Vagina (tissue), 2 donors: ENCODE measurements around the gene SLC9A7. TPM values are rescaled to one million over a fixed set of nuclear protein-coding genes. Genes with fewer than 3 reads are reported as not detected.

Experiments used
- DNase-seq, 2 donors: peaks; one replicate each; pipeline ENCODE4 v3.0.0-alpha.2; 2017; ENCODE audit errors: extremely low spot score in 2 of 2
- H3K27ac ChIP-seq: fragments of 200-600 bp; sonication (generic); one replicate; pipeline ENCODE4 v1.5.1; 2019
- H3K27me3 ChIP-seq: fragments of 200-600 bp; sonication (generic); one replicate; pipeline ENCODE4 v1.5.1; 2019
- H3K36me3 ChIP-seq, 2 donors: fragments of 200-600 bp; sonication (generic); one replicate each; pipeline ENCODE4 v1.5.1; 2017 to 2019
- H3K4me1 ChIP-seq: fragments of 200-600 bp; sonication (generic); one replicate; pipeline ENCODE4 v1.5.1; 2019
- H3K4me3 ChIP-seq, 2 donors: fragments of 200-600 bp; sonication (generic); 1 replicate in 1 of 2; 2 replicates in 1 of 2; pipeline ENCODE4 v1.5.1; 2016 to 2019
- H3K9me3 ChIP-seq: fragments of 200-600 bp; sonication (generic); one replicate; pipeline ENCODE4 v1.5.1; 2019
- POLR2A ChIP-seq, 2 donors: fragments of 450-650 bp; IDR thresholded peaks; one replicate each; pipeline ENCODE4 v1.6.1; 2017; ENCODE audit warnings: antibody characterized with exemption in 2 of 2, mild to moderate bottlenecking in 2 of 2, moderate library complexity in 2 of 2
- POLR2AphosphoS5 ChIP-seq, 2 donors: sonication (generic); formaldehyde crosslinking; IDR thresholded peaks; one replicate each; pipeline ENCODE4 v1.9.0; 2017; ENCODE audit warnings: antibody characterized with exemption in 2 of 2, mild to moderate bottlenecking in 2 of 2, low read depth in 1 of 2; ENCODE audit not compliant: insufficient read depth in 1 of 2
- intact Hi-C: fragments of 100-400 bp; cut with DNase I; formaldehyde crosslinking; loops from one replicate; pipeline ENCODE4 v1.15.1; 2023
- total RNA-seq: library from RNA; depleted of rRNA; stranded (reverse); fragments of >200 nt; gene quantifications from one replicate; pipeline ENCODE4 v1.2.3, GENCODE V29; 2016
- TF ChIP-seq, protein P1 (sequence below), 3 experiments: fragments of 450-650 bp in 2 of 3; fragments of 200-600 bp in 1 of 3; sonication (generic) in 1 of 3; IDR thresholded peaks; one replicate each; pipeline ENCODE4 v1.5.1; 2017 to 2019; ENCODE audit warnings: antibody characterized with exemption in 3 of 3, mild to moderate bottlenecking in 2 of 3, moderate library complexity in 2 of 3

SLC9A7 gene
- total RNA-seq, 1 donor from 2014 or later: 4.2 TPM

DNA sequence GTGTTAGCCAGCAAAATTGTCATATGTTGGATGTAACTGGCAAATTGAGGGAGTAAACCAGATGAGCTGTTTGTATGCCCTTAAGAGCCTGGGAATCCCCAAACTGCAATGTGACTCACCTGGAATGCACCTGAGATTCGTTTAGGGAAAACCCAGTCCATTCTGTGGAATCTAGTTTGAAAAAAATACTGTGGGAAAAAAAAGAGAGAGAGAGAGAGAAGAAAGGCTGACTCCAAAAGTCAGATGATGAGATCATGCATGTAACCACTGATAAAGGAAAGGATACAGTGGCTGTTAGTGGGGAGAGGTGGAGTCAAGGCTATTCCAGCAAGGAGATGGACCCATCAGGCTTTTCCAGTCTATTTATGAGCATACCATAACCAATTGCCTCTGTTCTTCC lies 48.5 kb downstream of the SLC9A7 start:
- H3K36me3 ChIP-seq: no peaks in the 10 kb centered on the region
- no peaks in the 10 kb centered on the region for H3K27me3 ChIP-seq
- no peak overlapping the region for H3K4me3 ChIP-seq
- no peak for DNase-seq
- no peak overlapping the region for H3K27ac ChIP-seq
- intact Hi-C loops: no loop called here
- no peaks in the 10 kb centered on the region for H3K4me1 ChIP-seq
- no peak for TF ChIP-seq POLR2A (IDR thresholded peaks at IDR 0.05)
- no peak for TF ChIP-seq POLR2AphosphoS5 (IDR thresholded peaks at IDR 0.05; ENCODE audit: insufficient read depth in 1 of 2, low read depth in 1 of 2)
- TF ChIP-seq, protein P1, sequence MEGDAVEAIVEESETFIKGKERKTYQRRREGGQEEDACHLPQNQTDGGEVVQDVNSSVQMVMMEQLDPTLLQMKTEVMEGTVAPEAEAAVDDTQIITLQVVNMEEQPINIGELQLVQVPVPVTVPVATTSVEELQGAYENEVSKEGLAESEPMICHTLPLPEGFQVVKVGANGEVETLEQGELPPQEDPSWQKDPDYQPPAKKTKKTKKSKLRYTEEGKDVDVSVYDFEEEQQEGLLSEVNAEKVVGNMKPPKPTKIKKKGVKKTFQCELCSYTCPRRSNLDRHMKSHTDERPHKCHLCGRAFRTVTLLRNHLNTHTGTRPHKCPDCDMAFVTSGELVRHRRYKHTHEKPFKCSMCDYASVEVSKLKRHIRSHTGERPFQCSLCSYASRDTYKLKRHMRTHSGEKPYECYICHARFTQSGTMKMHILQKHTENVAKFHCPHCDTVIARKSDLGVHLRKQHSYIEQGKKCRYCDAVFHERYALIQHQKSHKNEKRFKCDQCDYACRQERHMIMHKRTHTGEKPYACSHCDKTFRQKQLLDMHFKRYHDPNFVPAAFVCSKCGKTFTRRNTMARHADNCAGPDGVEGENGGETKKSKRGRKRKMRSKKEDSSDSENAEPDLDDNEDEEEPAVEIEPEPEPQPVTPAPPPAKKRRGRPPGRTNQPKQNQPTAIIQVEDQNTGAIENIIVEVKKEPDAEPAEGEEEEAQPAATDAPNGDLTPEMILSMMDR (IDR thresholded peaks at IDR 0.05): no peak
- H3K9me3 ChIP-seq: no peaks in the 10 kb centered on the region

DNA sequence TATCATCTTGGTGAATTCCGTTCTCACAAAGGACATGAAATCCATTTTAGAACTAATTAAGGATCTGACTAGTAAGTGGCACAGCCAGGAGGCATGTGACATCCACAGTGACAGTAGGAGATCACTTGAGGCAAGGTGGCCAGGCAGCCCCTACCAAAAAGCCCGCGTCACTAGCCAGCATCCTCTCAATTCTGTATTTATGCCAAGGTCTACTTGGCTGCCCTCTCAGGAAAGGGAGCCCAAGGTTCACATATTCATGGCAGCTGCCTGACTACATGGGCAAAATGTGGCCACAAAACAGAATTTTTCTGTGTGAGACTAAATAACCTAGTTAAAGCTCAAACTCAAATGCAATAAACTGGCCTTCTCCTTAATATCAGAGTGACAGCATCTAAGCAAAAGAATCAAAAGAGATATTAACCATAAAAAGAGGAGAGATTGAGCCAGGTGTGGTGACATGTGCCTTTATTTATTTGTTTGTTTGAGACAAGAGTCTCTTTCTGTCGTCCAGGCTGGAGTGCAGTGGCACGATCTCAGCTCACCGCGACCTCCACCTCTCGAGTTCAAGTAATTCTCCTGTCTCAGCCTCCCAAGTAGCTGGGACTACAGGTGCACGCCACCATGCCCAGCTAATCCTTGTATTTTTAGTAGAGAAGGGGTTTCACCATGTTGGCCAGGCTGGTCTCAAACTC lies 51.5 kb downstream of the SLC9A7 start:
- no peaks in the 10 kb centered on the region for H3K27me3 ChIP-seq
- no peak overlapping the region for H3K27ac ChIP-seq
- no peaks in the 10 kb centered on the region for H3K4me1 ChIP-seq
- no peak for DNase-seq
- no peak overlapping the region for H3K4me3 ChIP-seq
- intact Hi-C loops: no loop called here
- H3K9me3 ChIP-seq: no peaks in the 10 kb centered on the region
- no peaks in the 10 kb centered on the region for H3K36me3 ChIP-seq
- TF ChIP-seq, protein P1 (IDR thresholded peaks at IDR 0.05): no peak

DNA sequence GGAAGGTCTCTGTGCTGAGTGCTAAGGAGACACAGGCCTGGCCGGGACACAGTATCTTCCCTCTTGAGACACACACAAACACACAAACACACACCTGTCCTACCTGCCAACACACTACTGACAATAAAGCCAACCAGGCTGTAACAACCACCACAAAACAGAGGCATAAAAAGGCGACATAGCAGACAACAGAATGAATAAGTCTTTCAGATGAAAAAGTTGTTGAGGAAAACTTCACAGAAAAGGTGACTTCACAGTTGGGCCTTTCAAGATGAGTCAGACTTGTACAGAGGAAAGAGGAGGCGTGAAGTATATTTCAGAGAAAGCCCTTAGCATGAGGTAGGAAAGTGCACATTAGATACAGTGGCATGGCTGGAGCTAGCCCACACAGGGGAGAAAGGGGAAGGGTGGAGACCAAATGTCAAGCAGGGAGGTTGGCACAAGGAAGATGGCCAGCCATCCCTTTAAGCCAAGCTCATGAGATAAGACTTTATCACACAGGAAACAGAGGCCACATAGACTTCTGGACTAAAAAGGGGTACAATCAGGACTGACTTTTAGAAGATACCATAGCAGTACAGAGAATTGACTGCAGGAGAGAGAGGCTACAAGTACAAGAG lies 54.0 kb downstream of the SLC9A7 start:
- H3K4me1 ChIP-seq: no peaks in the 10 kb centered on the region
- no peaks in the 10 kb centered on the region for H3K36me3 ChIP-seq

DNA sequence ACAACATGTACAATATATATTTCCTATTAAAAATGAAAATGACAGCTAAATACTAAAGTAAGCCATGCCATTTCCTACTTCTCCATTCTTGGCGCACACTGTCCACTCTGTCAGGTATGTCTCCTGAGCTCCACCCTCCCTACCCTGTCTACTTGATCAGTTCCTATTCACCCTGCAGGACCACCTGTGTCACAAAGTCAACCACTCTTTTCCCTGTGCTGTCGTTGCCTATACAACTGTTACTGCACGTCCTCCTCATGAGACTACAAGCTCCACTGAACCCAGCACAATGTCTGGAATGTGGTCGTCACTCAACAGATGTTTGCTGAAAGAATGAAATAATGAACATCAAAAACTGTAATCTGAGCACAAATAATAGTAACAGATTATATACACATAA lies 54.9 kb downstream of the SLC9A7 start:
- Histone ChIP-seq H3K9me3 (no peaks in the 10 kb centered on the region), H3K4me3 (no peak overlapping the region), H3K27ac (no peak overlapping the region), H3K36me3 (no peaks in the 10 kb centered on the region), H3K4me1 (no peaks in the 10 kb centered on the region), H3K27me3 (no peaks in the 10 kb centered on the region)
- no peak for TF ChIP-seq POLR2AphosphoS5 (IDR thresholded peaks at IDR 0.05; ENCODE audit: insufficient read depth in 1 of 2, low read depth in 1 of 2)
- TF ChIP-seq, protein P1 (IDR thresholded peaks at IDR 0.05): no peak
- no peak for TF ChIP-seq POLR2A (IDR thresholded peaks at IDR 0.05)
- DNase-seq: no peak
- intact Hi-C loops: no loop called here

More for the DNA sequence above, 54.0 kb downstream of the SLC9A7 start:
- DNase-seq: no peak
- intact Hi-C loops: no loop called here
- no peaks in the 10 kb centered on the region for H3K27me3 ChIP-seq
- no peak overlapping the region for H3K27ac ChIP-seq
- no peaks in the 10 kb centered on the region for H3K9me3 ChIP-seq
- H3K4me3 ChIP-seq: no peak overlapping the region
- TF ChIP-seq POLR2A (IDR thresholded peaks at IDR 0.05) (no peak), POLR2AphosphoS5 (IDR thresholded peaks at IDR 0.05; ENCODE audit: insufficient read depth in 1 of 2, low read depth in 1 of 2) (no peak)
- TF ChIP-seq, protein P1 (IDR thresholded peaks at IDR 0.05): no peak

- intact Hi-C loops: no loop called here
- no peaks in the 10 kb centered on the region for H3K9me3 ChIP-seq
These were observed 60.2 kb downstream of the SLC9A7 start for GRCh38 chrX:46698691-46699090.

More at GRCh38 chrX:46698691-46699090, 60.2 kb downstream of the SLC9A7 start:
- Histone ChIP-seq H3K4me1 (no peaks in the 10 kb centered on the region), H3K4me3 (no peak overlapping the region), H3K27ac (no peak overlapping the region), H3K36me3 (no peaks in the 10 kb centered on the region), H3K27me3 (no peaks in the 10 kb centered on the region)
- DNase-seq: no peak
- TF ChIP-seq POLR2A (IDR thresholded peaks at IDR 0.05): no peak
- no peak for TF ChIP-seq POLR2AphosphoS5 (IDR thresholded peaks at IDR 0.05; ENCODE audit: insufficient read depth in 1 of 2, low read depth in 1 of 2)
- TF ChIP-seq, protein P1 (IDR thresholded peaks at IDR 0.05): no peak
